ENCODE results near the gene C5orf58. TPM values are rescaled to one million over a fixed set of nuclear protein-coding genes. Genes with fewer than 3 reads are reported as not detected.

C5orf58 gene
- not detected in 2 replicates for total RNA-seq (2014; rRNA removed; shearing (Covaris generic))

- DNase-seq (ENCODE audit: low read depth), result no peak
Measured at GRCh38 chr5:170232786-170233185, at the start of gene C5orf58. C5orf58 (plus strand) TSS chr5:170232985; CDS start chr5:170234977, 1,992 bp downstream.

- peak; percentile 55 for DNase-seq (ENCODE audit: low read depth)
Measured at GRCh38 chr5:170183816-170184687, 48.7 kb upstream of the C5orf58 start.

GRCh38 chr5:170184737-170185136, 48.0 kb upstream of the C5orf58 start:
- DNase-seq (ENCODE audit: low read depth), result no peak

GRCh38 chr5:170186156-170186555, 46.6 kb upstream of the C5orf58 start:
- no peak for DNase-seq (ENCODE audit: low read depth)

- DNase-seq (ENCODE audit: low read depth), result no peak
Measured at GRCh38 chr5:170186856-170187255, 45.9 kb upstream of the C5orf58 start.

- DNase-seq (ENCODE audit: low read depth), result no peak
Measured at GRCh38 chr5:170190436-170191134, 42.2 kb upstream of the C5orf58 start.

GRCh38 chr5:170192829-170193228, 40.0 kb upstream of the C5orf58 start:
- DNase-seq (ENCODE audit: low read depth), result no peak

- no peak for DNase-seq (ENCODE audit: low read depth)
Measured at GRCh38 chr5:170195961-170196360, 36.8 kb upstream of the C5orf58 start.

GRCh38 chr5:170200876-170201275, 31.9 kb upstream of the C5orf58 start:
- DNase-seq (ENCODE audit: low read depth), result no peak

GRCh38 chr5:170201311-170201710, 31.5 kb upstream of the C5orf58 start:
- DNase-seq (ENCODE audit: low read depth), result no peak

GRCh38 chr5:170202117-170202516, 30.7 kb upstream of the C5orf58 start:
- no peak for DNase-seq (ENCODE audit: low read depth)

- no peak for DNase-seq (ENCODE audit: low read depth)
Measured at GRCh38 chr5:170204202-170204601, 28.6 kb upstream of the C5orf58 start.

- no peak for DNase-seq (ENCODE audit: low read depth)
Measured at GRCh38 chr5:170206216-170206615, 26.6 kb upstream of the C5orf58 start.

- DNase-seq (ENCODE audit: low read depth), result no peak
Measured at GRCh38 chr5:170206958-170207357, 25.8 kb upstream of the C5orf58 start.

- DNase-seq (ENCODE audit: low read depth), result no peak
Measured at GRCh38 chr5:170211575-170212334, 21.0 kb upstream of the C5orf58 start.

- DNase-seq (ENCODE audit: low read depth), result peak; percentile 46
Measured at GRCh38 chr5:170216257-170216864, 16.4 kb upstream of the C5orf58 start.

- no peak for DNase-seq (ENCODE audit: low read depth)
Measured at GRCh38 chr5:170217831-170218230, 15.0 kb upstream of the C5orf58 start.

- no peak for DNase-seq (ENCODE audit: low read depth)
Measured at GRCh38 chr5:170218726-170219125, 14.1 kb upstream of the C5orf58 start.

- peak; percentile 51 for DNase-seq (ENCODE audit: low read depth)
Measured at GRCh38 chr5:170219615-170220014, 13.2 kb upstream of the C5orf58 start.

- no peak for DNase-seq (ENCODE audit: low read depth)
Measured at GRCh38 chr5:170220191-170220590, 12.6 kb upstream of the C5orf58 start.

- no peak for DNase-seq (ENCODE audit: low read depth)
Measured at GRCh38 chr5:170221327-170221741, 11.5 kb upstream of the C5orf58 start.

- no peak for DNase-seq (ENCODE audit: low read depth)
Measured at GRCh38 chr5:170223360-170223759, 9.4 kb upstream of the C5orf58 start.
